GM15510 (cell line): ENCODE results near the gene GTF3C1.

Experiments used
- POLR2A ChIP-seq: IDR thresholded peaks from 3 replicates; pipeline ENCODE4 v1.6.1; 2011; ENCODE audit warnings: borderline replicate concordance; ENCODE audit not compliant: insufficient read length; ENCODE audit errors: extremely low read depth

Gene GTF3C1

DNA sequence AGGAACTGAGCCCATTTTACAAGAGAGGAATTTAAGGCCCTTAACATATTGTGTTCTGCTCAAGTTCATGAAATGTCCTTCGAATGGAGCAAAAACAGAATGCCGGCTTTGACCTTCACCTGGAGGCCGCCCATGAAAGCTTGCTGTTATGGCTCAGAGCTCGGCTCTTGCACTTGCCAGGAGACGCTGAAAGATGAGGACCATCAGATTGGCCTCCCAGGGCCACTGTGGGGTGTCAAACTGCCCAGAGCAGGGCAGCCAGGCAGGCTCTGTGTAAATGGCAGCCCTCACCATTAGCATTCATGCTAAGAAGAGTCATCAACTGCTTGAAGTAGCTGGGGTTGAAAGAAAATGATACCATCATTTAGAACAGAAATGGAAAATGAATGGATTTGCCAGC lies 108.4 kb downstream of the GTF3C1 start:
- TF ChIP-seq POLR2A: no peak

DNA sequence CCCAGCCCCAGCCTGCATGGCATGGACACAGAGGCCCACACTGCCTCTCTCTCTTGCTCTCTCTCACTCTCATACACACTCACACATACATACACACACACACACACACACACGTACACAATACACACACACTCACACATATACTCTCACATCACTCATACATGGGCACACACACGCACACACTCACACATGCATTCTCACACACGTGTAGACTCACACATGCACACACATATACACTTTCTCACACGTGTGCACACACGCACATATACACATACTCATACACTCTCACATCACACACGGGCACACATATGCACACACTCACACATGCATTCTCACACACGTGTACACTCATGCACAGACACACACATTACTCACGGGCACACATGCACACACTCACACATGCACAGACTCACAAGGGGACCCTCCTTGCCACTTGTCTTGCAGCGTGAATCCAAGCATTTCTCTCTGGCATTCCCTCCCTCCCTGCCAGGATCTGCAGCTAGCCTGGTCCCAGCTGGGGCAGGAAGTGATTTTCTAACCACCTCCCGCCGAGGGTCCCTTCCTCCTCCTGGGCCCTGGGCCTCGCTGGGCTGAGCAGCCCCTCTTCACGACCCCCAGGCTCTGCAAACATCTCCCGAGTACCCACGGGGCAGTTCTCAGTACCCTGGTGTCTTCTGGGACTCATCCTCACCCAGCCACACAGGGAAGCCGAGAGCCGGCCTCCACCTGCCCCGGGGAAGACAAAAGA lies 110.3 kb downstream of the GTF3C1 start:
- no peak for TF ChIP-seq POLR2A

DNA sequence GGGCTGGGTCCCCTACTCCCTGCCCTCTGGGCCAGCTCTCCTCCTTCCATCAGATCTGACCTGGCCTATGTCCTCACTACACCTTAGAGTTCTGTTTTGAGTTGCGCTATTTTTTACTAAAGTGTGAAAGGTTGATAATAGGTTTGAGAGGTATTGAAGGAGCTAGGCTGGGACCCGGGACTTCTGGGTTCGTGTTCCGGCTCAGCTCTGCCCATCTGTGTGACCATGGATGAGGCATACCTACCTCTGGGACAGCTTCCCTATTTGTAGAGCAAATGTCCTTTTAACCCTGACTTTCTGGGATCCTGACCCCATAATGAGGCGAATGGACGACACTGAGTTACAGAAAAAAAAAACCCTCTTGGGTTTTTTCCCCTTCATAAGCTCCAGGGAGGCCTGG lies 111.8 kb downstream of the GTF3C1 start:
- no peak for TF ChIP-seq POLR2A

DNA sequence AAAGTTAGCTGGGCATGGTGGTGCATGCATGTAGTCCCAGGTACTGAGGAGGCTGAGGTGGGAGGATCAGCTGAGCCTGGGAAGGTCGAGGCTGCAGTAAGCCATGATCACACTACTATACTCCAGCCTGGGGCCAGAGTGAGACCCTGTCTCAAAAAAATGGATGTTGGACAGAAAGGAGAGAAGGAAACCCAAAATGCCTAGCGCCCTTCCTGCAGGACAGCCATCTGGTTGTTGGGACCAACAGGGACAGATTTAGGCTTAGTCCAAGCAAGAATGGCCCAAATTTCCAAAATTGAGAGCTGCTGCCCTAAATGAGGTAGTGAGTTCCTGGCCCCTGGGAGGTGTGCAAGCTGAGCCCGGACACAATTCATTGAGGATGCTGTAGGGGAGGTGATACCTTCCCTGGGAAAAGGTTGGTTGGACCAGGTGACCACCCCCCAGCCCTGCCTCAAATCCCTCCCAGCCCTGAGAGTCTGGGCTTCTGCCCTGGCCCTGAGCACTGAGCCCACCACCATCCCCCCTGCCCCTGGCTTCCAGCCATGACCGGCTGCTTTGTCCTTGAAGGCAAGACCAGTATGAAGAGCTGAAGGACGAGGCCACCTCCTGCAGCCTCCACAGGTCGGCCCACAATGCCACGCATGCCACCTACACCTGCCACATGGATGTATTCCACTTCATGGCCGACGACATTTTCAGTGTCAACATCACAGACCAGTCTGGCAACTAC lies 112.6 kb downstream of the GTF3C1 start:
- TF ChIP-seq POLR2A: peak; percentile 12

DNA sequence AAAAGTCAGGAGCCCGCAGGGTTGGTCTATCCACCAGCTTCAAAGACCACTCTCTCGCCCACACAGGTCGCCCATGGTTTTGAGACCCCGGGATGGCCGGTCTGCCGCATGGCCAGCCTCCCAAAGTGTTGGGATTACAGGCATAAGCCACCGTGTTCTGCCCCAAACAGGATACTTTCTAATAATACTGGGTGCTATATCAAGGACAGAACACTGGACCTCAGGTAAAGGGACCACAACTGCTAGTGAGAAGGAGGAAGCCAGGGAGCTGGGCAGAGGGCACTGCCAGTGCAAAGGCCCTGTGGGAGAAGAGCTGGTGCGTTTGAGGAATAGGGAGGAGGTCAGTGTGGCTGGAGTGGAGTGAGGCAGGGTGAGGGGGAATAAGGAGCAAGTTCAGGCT lies 113.6 kb downstream of the GTF3C1 start:
- no peak for TF ChIP-seq POLR2A

DNA sequence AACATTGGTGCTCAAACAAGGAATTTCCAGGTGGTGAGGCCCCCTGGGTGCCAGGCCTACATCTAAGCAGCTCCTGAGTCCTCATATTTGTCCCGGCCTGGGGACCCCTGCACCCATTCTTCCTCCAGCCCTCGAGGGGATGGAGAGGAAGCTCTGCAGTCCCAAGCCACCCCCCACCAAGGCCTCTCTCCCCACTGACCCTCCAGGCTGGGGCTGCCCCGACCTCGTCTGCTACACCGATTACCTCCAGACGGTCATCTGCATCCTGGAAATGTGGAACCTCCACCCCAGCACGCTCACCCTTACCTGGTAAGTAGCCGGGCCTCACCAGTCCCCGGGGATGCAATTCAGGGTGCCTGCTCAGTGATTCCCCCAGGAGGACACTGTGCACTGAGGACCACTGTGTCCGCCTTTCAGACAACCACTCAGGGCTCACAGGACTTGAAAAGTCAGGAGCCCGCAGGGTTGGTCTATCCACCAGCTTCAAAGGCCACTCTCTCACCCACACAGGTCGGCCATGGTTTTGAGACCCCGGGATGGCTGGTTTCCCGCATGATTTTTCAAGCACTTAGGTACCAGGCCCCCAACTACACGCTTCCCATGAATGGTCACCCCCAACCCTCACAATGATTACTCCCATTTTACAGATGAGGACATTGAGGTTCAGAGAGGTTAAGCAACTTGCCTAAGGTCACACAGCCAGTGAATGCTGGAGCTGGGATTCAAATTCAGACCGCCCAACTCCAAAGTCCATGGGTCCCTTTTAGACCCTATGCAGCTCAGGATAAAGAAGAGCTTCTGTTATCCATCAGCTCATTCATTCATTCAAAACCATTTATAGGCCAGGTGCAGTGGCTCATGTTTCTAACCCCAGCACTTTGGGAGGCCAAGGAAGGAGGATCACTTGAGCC lies 115.3 kb downstream of the GTF3C1 start:
- TF ChIP-seq POLR2A: no peak

DNA sequence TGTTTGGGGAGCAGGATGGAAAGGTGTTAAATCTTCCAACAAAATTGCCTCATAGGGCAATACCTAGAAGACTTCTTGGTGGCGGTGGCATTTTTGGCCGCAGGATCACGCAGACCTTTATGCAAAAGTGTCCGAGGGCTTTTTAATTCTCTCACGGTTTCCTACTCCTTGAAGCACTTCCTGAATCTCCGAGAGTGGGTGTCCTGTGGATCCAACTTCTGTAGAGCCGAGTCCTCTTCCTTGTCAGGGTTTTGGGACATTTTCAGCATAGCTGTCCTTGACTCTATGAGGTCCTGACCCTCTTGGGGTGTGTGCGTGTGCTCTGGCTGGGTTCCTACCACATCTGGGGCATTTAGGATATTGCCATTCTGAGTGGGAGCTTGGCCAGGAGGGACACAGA lies 116.1 kb downstream of the GTF3C1 start:
- no peak for TF ChIP-seq POLR2A

DNA sequence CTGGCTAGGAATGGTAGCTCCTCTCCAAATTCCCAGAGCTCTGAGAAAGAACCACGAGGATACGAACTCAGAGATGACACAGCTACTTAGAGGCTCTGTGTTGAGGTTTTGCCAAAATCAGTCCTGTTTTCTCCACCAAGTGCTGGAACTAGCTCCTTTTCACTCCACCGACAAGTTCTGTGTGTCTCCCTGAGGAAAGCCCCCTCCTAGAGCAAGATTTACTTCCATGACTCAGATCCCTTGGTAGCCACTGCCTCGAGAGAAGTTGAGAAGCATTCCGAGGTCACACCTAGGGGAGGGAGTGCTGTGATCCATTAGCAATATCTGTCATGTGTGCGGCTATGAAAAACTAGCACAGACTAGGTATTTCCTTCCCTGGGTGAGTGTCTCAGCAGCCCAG lies 117.2 kb downstream of the GTF3C1 start:
- TF ChIP-seq POLR2A: no peak

DNA sequence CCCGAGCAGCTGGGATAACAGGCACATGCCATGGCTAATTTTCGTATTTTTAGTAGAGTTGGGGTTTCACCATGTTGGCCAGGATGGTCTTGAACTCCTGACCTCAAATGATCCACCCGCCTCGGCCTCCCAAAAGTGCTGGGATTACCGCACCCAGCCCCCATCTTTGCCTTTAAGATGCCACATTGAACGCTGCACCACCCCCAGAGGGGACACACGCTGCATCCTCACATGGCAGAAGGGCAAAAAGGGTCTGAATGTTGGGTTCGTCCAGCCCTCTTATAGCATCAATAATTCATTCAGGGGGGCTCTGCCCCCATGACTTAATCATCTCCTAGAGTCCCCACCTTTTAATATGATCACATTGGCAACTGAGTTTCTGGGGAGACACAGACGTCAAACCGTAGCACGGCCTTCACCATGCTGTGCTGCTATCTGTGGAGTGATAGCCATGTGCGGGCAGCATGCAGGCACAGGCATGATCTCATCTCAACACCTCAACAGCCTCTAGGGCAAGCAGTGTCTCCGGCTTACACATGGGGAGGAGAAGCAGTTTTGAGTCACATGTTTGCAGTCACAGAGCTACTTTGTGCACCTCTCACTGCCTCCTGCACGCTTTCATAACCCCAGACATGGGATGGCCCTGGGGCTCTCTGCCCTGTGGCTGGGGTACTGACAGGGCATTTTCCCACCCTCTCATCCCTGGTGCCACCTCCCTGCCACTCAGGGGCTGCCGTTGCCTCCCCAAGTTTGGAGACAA lies 117.8 kb downstream of the GTF3C1 start:
- peak; percentile 15 for TF ChIP-seq POLR2A

DNA sequence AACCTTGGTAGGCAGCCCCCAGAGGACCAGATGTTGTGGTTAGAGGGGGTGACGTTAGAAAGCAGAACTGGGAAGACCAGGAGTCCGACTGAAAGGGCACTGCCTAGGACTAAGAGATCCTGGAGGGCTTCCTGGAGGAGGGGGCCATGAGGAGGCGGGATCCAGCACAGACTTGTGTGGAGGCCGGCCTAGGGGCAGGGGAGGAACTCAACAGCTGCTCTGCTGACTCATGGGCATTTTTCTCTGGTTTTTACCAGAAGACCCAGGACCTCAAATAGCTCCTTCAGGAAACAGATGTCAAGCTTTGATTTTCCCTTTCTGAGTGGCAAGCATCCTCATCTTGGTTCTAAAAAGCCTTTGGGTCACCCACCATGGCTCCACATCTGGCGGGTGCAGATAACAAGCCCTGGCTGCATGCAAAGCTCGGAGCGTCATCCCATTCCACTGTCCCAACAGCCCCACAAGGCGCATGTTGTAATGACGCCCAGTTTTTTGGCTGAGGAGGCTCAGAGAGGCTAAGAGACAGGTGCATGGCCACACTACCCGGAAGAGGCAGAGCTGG lies 118.7 kb downstream of the GTF3C1 start:
- no peak for TF ChIP-seq POLR2A

DNA sequence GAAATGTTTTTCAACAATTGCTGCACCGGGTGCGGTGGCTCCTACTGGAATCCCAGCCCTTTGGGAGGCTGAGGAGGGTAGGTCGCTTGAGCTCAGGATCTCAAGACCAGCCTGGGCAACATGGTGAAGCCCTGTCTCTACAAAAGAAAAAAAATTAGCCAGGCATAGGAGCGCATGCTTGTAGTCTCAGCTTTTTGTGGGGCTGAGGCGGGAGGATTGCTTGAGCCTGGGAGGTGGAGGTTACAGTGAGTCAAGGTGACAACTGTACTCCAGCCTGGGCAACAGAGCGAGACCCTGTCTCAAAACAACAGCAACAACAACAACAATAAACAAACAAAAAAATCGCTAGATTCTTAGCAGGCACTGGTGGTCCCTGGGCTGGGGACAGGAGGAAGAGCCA lies 119.2 kb downstream of the GTF3C1 start:
- TF ChIP-seq POLR2A: no peak

DNA sequence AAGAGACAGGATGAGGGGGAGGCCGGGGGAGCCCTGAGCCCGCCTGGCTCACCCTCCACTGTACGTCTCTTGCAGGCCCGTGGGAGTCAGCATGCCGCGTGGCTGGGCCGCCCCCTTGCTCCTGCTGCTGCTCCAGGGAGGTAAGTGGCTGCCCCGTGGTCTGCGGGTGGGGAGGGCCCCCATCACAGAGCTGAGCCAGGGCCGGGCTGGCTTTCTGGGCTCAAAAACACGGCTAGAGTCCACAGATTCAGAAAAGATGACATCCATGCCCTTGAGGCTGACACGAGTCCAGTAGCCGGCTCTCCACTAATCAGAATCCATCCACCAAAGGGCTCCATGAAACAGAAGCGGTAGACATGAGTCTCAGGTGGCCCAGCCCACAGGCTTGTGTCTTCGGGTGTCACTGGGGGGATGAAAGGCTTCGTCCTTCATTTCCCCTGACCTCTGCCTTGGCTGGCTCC lies 119.7 kb downstream of the GTF3C1 start:
- peak; percentile 28 for TF ChIP-seq POLR2A

DNA sequence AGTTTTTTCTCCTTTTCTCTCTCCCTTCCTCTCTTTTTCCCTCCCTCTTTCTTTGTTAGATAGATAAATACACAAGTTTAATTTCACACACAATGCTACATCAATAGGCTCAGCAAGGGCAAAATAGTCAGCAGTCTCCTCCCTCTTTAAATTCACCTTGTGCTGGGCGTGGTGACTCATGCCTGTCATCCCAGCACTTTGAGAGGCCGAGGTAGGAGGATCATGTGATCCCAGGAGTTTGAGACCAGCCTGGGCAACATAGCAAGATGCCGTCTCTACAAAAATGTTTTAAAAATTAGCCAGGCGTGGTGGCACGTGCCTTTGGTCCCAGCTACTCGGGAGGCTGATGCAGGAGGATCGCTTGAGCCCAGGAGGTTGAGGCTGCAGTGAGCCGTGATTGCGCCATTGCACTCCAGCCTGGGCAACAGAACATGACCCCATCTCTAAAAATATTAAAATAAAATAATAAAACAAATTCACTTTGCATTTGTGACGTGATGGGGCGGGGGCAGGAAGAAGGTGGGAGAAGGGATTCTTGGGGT lies 120.3 kb downstream of the GTF3C1 start:
- TF ChIP-seq POLR2A: no peak
